H1 (cell line): ENCODE data around the gene TNS4. TPM values are rescaled to one million over a fixed set of nuclear protein-coding genes. Genes with fewer than 3 reads are reported as not detected.

Source experiments
- CTCF ChIA-PET: fragments of 300-600 bp; sonication (Branson Sonifier 250); formaldehyde crosslinking; loops from one replicate; lab custom pipeline; 2021; ENCODE audit not compliant: partially characterized antibody; lab: Charles Lee
- POLR2A ChIA-PET: fragments of 300-600 bp; sonication (Branson Sonifier 250); formaldehyde crosslinking; loops from one replicate; lab custom pipeline; 2021; ENCODE audit warnings: inconsistent platforms; ENCODE audit not compliant: partially characterized antibody; lab: Charles Lee
- DNase-seq, 2 experiments: peaks; one replicate each; pipeline versions ENCODE4 v3.0.0 to v3.0.0-alpha.2; 2010 to 2022; ENCODE audit warnings: low spot score in 2 of 2, low read depth in 1 of 2, mixed read lengths in 1 of 2
- FAIRE-seq: peaks from 2 replicates; lab custom pipeline; 2011; peaks lifted over from hg19 to GRCh38; lab: Jason Lieb, UNC
- H2AFZ ChIP-seq: 2 replicates; pipeline ENCODE4 v1.8.1; 2012; ENCODE audit warnings: low read length, inconsistent platforms
- H2AK5ac ChIP-seq: 2 replicates; pipeline ENCODE4 v1.6.1; 2013; ENCODE audit warnings: low read depth, low read length
- H2BK120ac ChIP-seq: replicated peaks from 2 replicates; pipeline ENCODE3; 2013; ENCODE audit warnings: low read depth, low read length, inconsistent platforms
- H2BK12ac ChIP-seq: 2 replicates; pipeline ENCODE4 v1.6.1; 2013; ENCODE audit warnings: low read depth, low read length
- H2BK15ac ChIP-seq: 2 replicates; pipeline ENCODE4 v1.6.1; 2013; ENCODE audit warnings: low read length
- H2BK20ac ChIP-seq: 2 replicates; pipeline ENCODE4 v1.6.1; 2013; ENCODE audit warnings: low read length
- H2BK5ac ChIP-seq: 2 replicates; pipeline ENCODE4 v1.6.1; 2013; ENCODE audit warnings: low read depth, low read length
- H3K14ac ChIP-seq: 2 replicates; pipeline ENCODE4 v1.6.1; 2013; ENCODE audit warnings: inconsistent platforms; ENCODE audit not compliant: insufficient read length
- H3K18ac ChIP-seq: 2 replicates; pipeline ENCODE4 v1.6.1; 2013; ENCODE audit warnings: low read length; ENCODE audit errors: extremely low read depth
- H3K23ac ChIP-seq: 2 replicates; pipeline ENCODE4 v1.6.1; 2013; ENCODE audit warnings: inconsistent platforms; ENCODE audit not compliant: insufficient read length
- H3K23me2 ChIP-seq: 2 replicates; pipeline ENCODE4 v1.6.1; 2013; ENCODE audit warnings: low read depth, low read length
- H3K27ac ChIP-seq: 2 replicates; pipeline ENCODE4 v1.6.1; 2011; ENCODE audit warnings: low read depth, low read length, inconsistent platforms
- H3K27me3 ChIP-seq, 4 experiments: replicated peaks in 1 of 4; 1 replicate in 1 of 4; 2 replicates in 3 of 4; pipeline versions ENCODE4 v1.6.1 to v1.8.1; 2011 to 2013; ENCODE audit warnings: low read length in 3 of 4, mild to moderate bottlenecking in 3 of 4, inconsistent platforms in 2 of 4, mixed read lengths in 2 of 4, moderate library complexity in 1 of 4; ENCODE audit not compliant: control insufficient read depth in 3 of 4, insufficient read depth in 3 of 4; ENCODE audit errors: extremely low read depth in 1 of 4
- H3K36me3 ChIP-seq, 4 experiments: 2 replicates each; pipeline versions ENCODE4 v1.6.1 to v1.8.1; 2011 to 2013; ENCODE audit warnings: mild to moderate bottlenecking in 4 of 4, low read length in 3 of 4, moderate library complexity in 2 of 4, control low read depth in 1 of 4, inconsistent platforms in 1 of 4; ENCODE audit not compliant: insufficient read depth in 4 of 4, control insufficient read depth in 2 of 4
- H3K4ac ChIP-seq: replicated peaks from 2 replicates; pipeline ENCODE3; 2013; ENCODE audit warnings: low read length, low read depth, mixed read lengths, inconsistent platforms; ENCODE audit not compliant: insufficient read length
- H3K4me1 ChIP-seq, 4 experiments: replicated peaks in 1 of 4; 1 replicate in 1 of 4; 2 replicates in 3 of 4; pipeline versions ENCODE4 v1.6.1 to v1.8.1; 2011 to 2013; ENCODE audit warnings: low read length in 3 of 4, inconsistent platforms in 2 of 4, mixed read lengths in 1 of 4; ENCODE audit not compliant: insufficient read depth in 4 of 4, control insufficient read depth in 3 of 4
- H3K4me2 ChIP-seq, 2 experiments: 2 replicates each; pipeline versions ENCODE4 v1.6.1 to v1.8.1; 2011 to 2013; ENCODE audit warnings: low read depth in 2 of 2, low read length in 2 of 2, control low read depth in 1 of 2, inconsistent platforms in 1 of 2, mild to moderate bottlenecking in 1 of 2; ENCODE audit not compliant: insufficient read depth in 1 of 2
- H3K4me3 ChIP-seq, 4 experiments: fragments of 200-600, 300-600 bp in 1 of 4; sonication (generic), shearing (Covaris generic), sonication (Bioruptor Twin) in 1 of 4; 2 replicates each; pipeline versions ENCODE4 v1.5.1 to v1.8.1; 2011 to 2016; ENCODE audit warnings: low read length in 4 of 4, low read depth in 3 of 4, control low read depth in 2 of 4, inconsistent platforms in 2 of 4, mild to moderate bottlenecking in 2 of 4, mixed read lengths in 1 of 4, moderate library complexity in 1 of 4; ENCODE audit not compliant: insufficient read depth in 2 of 4; ENCODE audit errors: extremely low read depth in 1 of 4
- H3K56ac ChIP-seq: replicated peaks from 2 replicates; pipeline ENCODE3; 2013; ENCODE audit warnings: low read depth, mild to moderate bottlenecking, mixed read lengths, low read length, inconsistent platforms; ENCODE audit not compliant: insufficient read length
- H3K79me1 ChIP-seq: 2 replicates; pipeline ENCODE4 v1.6.1; 2013; ENCODE audit warnings: low read depth, low read length, control low read depth
- H3K79me2 ChIP-seq, 2 experiments: 2 replicates each; pipeline versions ENCODE4 v1.6.1 to v1.8.1; 2012 to 2013; ENCODE audit warnings: low read length in 2 of 2, mild to moderate bottlenecking in 2 of 2, inconsistent platforms in 1 of 2; ENCODE audit not compliant: insufficient read depth in 2 of 2, control insufficient read depth in 1 of 2
- H3K9ac ChIP-seq, 4 experiments: replicated peaks in 1 of 4; 1 replicate in 1 of 4; 2 replicates in 3 of 4; pipeline versions ENCODE4 v1.6.1 to v1.8.1; 2011 to 2013; ENCODE audit warnings: low read depth in 3 of 4, low read length in 3 of 4, control low read depth in 2 of 4, mild to moderate bottlenecking in 2 of 4, moderate library complexity in 2 of 4, inconsistent platforms in 1 of 4; ENCODE audit errors: extremely low read depth in 1 of 4
- H3K9me3 ChIP-seq, 2 experiments: 2 replicates each; pipeline versions ENCODE4 v1.6.1 to v1.8.1; 2012 to 2013; ENCODE audit warnings: mild to moderate bottlenecking in 2 of 2, moderate library complexity in 2 of 2, control low read depth in 1 of 2, inconsistent platforms in 1 of 2, low read depth in 1 of 2, low read length in 1 of 2, mixed read lengths in 1 of 2; ENCODE audit not compliant: insufficient read depth in 2 of 2
- H4K20me1 ChIP-seq, 2 experiments: replicated peaks in 1 of 2; 2 replicates each; pipeline versions ENCODE3 to v1.8.1; 2011 to 2013; ENCODE audit warnings: inconsistent platforms in 2 of 2, low read length in 2 of 2, mild to moderate bottlenecking in 1 of 2; ENCODE audit not compliant: insufficient read depth in 2 of 2, control insufficient read depth in 1 of 2
- H4K5ac ChIP-seq: 2 replicates; pipeline ENCODE4 v1.6.1; 2013; ENCODE audit warnings: low read length, low read depth, mixed read lengths, inconsistent platforms; ENCODE audit not compliant: insufficient read length
- H4K8ac ChIP-seq: 2 replicates; pipeline ENCODE4 v1.8.0; 2013; ENCODE audit warnings: mild to moderate bottlenecking, moderate library complexity, low read length, inconsistent platforms; ENCODE audit not compliant: insufficient read depth; ENCODE audit errors: extremely low read depth
- H4K91ac ChIP-seq: replicated peaks from 2 replicates; pipeline ENCODE3; 2013; ENCODE audit warnings: low read length, mixed read lengths, inconsistent platforms; ENCODE audit not compliant: insufficient read length
- POLR2A ChIP-seq, 2 experiments: IDR thresholded peaks; 1 replicate in 1 of 2; 2 replicates in 1 of 2; pipeline ENCODE4 v1.6.1; 2011; ENCODE audit warnings: low read depth in 2 of 2, low read length in 2 of 2, mild to moderate bottlenecking in 2 of 2; ENCODE audit errors: control extremely low read depth in 1 of 2
- WGBS, 2 experiments: shearing (Covaris generic) in 1 of 2; methylation state at CpG; one replicate each; pipeline versions ENCODE4 v1.1.6 to v1.1.7; 2013 to 2015; ENCODE audit warnings: low lambda C conversion rate in 2 of 2, mixed read lengths in 2 of 2, inconsistent platforms in 1 of 2, low coverage in 1 of 2, missing lambda C conversion rate in 1 of 2; ENCODE audit not compliant: insufficient replicate concordance in 2 of 2, insufficient coverage in 1 of 2, insufficient read length in 1 of 2; ENCODE audit errors: extremely low coverage in 1 of 2, missing lambda C conversion rate in 1 of 2; 5-methylcytosine and 5-hydroxymethylcytosine counted together
- polyA plus RNA-seq, 7 experiments: library from polyadenylated mRNA; depleted of rRNA in 3 of 7; stranded (reverse) in 5 of 7; unstranded in 2 of 7; fragments of >200 nt in 5 of 7; fragments of 200-250 nt in 2 of 7; gene quantifications; 1 replicate in 5 of 7; 2 replicates in 1 of 7; 4 replicates in 1 of 7; pipeline versions ENCODE4 v1.2.1 to v1.2.3, GENCODE V29; 2011 to 2013; ENCODE audit warnings: missing spikeins in 2 of 7, mixed read lengths in 2 of 7
- total RNA-seq: library from RNA; stranded (reverse); fragmentation: NEBNext Ultra II Directional; extraction: Animal tissue kit (Norgen Biotek cat#: 25700); gene quantifications from 2 replicates; pipeline ENCODE4 v1.2.1, GENCODE V29; 2021

TNS4 gene
- total and polyA plus RNA-seq, 2 of the 8 experiments (the other 6 are each of a cell fraction or from before 2014, with no cell fraction given), result 0.20 to 0.21 TPM

GRCh38 chr17:40447148-40447644 is 54.2 kb downstream of the TNS4 start:
- Histone ChIP-seq H2AFZ (no peak overlapping the region), H2BK15ac (0 out of 2 replicates have a peak overlapping the region, but pooled peaks have one; percentile 14), H3K79me1 (peaks cover 11% of the 10 kb centered on the region), H3K4me2 (no peak overlapping the region; a peak in 1 of 4 replicates), H2BK5ac (0 out of 2 replicates have a peak overlapping the region, but pooled peaks have one; percentile 49), H3K4ac (no peak overlapping the region), H3K4me3 (no peak overlapping the region), H3K27me3 (peaks cover 0 to 4% (median 0%) of the 10 kb centered on the region in 4 experiments; a peak in 3 of 7 replicates), H4K20me1 (peaks cover 2 to 4% of the 10 kb centered on the region in 2 experiments), H3K23me2 (peaks cover 14% of the 10 kb centered on the region), H2AK5ac (no peak overlapping the region), H4K8ac (no peak overlapping the region), H3K23ac (no peak overlapping the region), H2BK120ac (no peak overlapping the region), H4K91ac (no peak overlapping the region), H3K9me3 (no peaks in the 10 kb centered on the region), H4K5ac (no peak overlapping the region), H3K56ac (no peak overlapping the region), H2BK12ac (0 out of 2 replicates have a peak overlapping the region, but pooled peaks have one; percentile 53), H2BK20ac (no peak overlapping the region), H3K79me2 (peaks cover 0 to 54% of the 10 kb centered on the region in 2 experiments; a peak in 3 of 4 replicates), H3K36me3 (no peaks in the 10 kb centered on the region), H3K18ac (peak overlapping the region; percentile 3; the same call in 1 of the 2 replicates), H3K4me1 (peaks cover 5 to 27% (median 13%) of the 10 kb centered on the region in 4 experiments), H3K9ac (no peak overlapping the region), H3K14ac (no peak overlapping the region), H3K27ac (no peak overlapping the region)
- POLR2A ChIA-PET, result interaction anchor here (0.7 to 2.0 kb wide), 8 partner anchors 9 to 378 kb away, joined by 3 to 5 read pairs (median 4); no protein-coding TSS in a partner anchor
- WGBS, 2 experiments, result 86% methylated on average over 8 of the region's 8 CpGs; no CpG with 5 or more reads in 1 of the 2 experiments
- FAIRE-seq (no peak), DNase-seq (no peak)
- CTCF ChIA-PET, result interaction anchor here (0.9 to 34.1 kb wide), 14 partner anchors 2 to 173 kb away, joined by 3 to 739 read pairs (median 6); partner anchors contain the start of gene IGFBP4
- TF ChIP-seq POLR2A (IDR thresholded peaks at IDR 0.05; ENCODE audit: control extremely low read depth in 1 of 2, low read depth in 2 of 2, low read length in 2 of 2), result no peak
